Measurements from ENCODE around the gene ANKS1A. TPM values are rescaled to one million over a fixed set of nuclear protein-coding genes. Genes with fewer than 3 reads are reported as not detected.

ANKS1A gene
- total RNA-seq, 2 donors from 2014 or later = 26.7 to 30.9 TPM

- TF ChIP-seq CTCF (IDR thresholded peaks at IDR 0.05) = no peak
- Histone ChIP-seq H3K9me3 (no peaks in the 10 kb centered on the region), H3K4me1 (peaks cover 0 to 68% of the 10 kb centered on the region in 2 donors), H3K27me3 (no peaks in the 10 kb centered on the region), H3K27ac (peak overlapping the region; percentile 32 to 90), H3K36me3 (no peaks in the 10 kb centered on the region), H3K4me3 (no peak overlapping the region)
- no peak for DNase-seq (ENCODE audit: low spot score)
Observed at GRCh38 chr6:35014786-35015185, 125.7 kb downstream of the ANKS1A start.

- Histone ChIP-seq H3K36me3 (no peaks in the 10 kb centered on the region), H3K27ac (peak overlapping the region; percentile 90 to 96), H3K27me3 (no peaks in the 10 kb centered on the region), H3K4me1 (peaks cover 0 to 75% of the 10 kb centered on the region in 2 donors), H3K9me3 (no peaks in the 10 kb centered on the region), H3K4me3 (no peak overlapping the region)
- DNase-seq (ENCODE audit: low spot score) = no peak
- TF ChIP-seq CTCF (IDR thresholded peaks at IDR 0.05) = no peak
Observed at GRCh38 chr6:35015476-35015875, 126.4 kb downstream of the ANKS1A start.

- Histone ChIP-seq H3K27me3 (no peaks in the 10 kb centered on the region), H3K9me3 (no peaks in the 10 kb centered on the region), H3K4me1 (peaks cover 0 to 80% of the 10 kb centered on the region in 2 donors), H3K4me3 (no peak overlapping the region), H3K36me3 (no peaks in the 10 kb centered on the region), H3K27ac (peak overlapping the region; percentile 90 to 96)
- DNase-seq (ENCODE audit: low spot score) = no peak
- TF ChIP-seq CTCF (IDR thresholded peaks at IDR 0.05) = no peak
Observed at GRCh38 chr6:35015996-35016395, 126.9 kb downstream of the ANKS1A start.

- Histone ChIP-seq H3K4me3 (peak overlapping the region; percentile 43 to 56), H3K36me3 (no peaks in the 10 kb centered on the region), H3K4me1 (peaks cover 0 to 81% of the 10 kb centered on the region in 2 donors), H3K9me3 (no peaks in the 10 kb centered on the region), H3K27ac (peak overlapping the region; percentile 90 to 96), H3K27me3 (no peaks in the 10 kb centered on the region)
- peak; percentile 80 for DNase-seq (ENCODE audit: low spot score)
- TF ChIP-seq CTCF (IDR thresholded peaks at IDR 0.05) = no peak
Observed at GRCh38 chr6:35016502-35017321, 127.7 kb downstream of the ANKS1A start.

- H3K36me3 ChIP-seq = no peaks in the 10 kb centered on the region
- TF ChIP-seq CTCF (IDR thresholded peaks at IDR 0.05) = no peak
- peak overlapping the region; percentile 43 to 56 for H3K4me3 ChIP-seq
- H3K4me1 ChIP-seq = peaks cover 0 to 82% of the 10 kb centered on the region in 2 donors
- peak; percentile 81 for DNase-seq (ENCODE audit: low spot score)
- H3K27me3 ChIP-seq = no peaks in the 10 kb centered on the region
- no peaks in the 10 kb centered on the region for H3K9me3 ChIP-seq
- H3K27ac ChIP-seq = peak overlapping the region; percentile 90 to 96
Observed at GRCh38 chr6:35017411-35018181, 128.5 kb downstream of the ANKS1A start.
